Neural progenitor cell (in vitro differentiated cells): ENCODE data around the gene GGN. TPM values are rescaled to one million over a fixed set of nuclear protein-coding genes. Genes with fewer than 3 reads are reported as not detected.

Experiments
- DNase-seq: peaks from one replicate; pipeline ENCODE4 v3.0.0-alpha.2; 2016; ENCODE audit warnings: low spot score
- H2AFZ ChIP-seq: fragments of 200-600 bp; sonication (generic); replicated peaks from 2 replicates; pipeline ENCODE4 v1.6.1; 2016; ENCODE audit warnings: antibody characterized with exemption
- H3F3A ChIP-seq: fragments of 200-600 bp; sonication (generic); 2 replicates; pipeline ENCODE4 v1.6.1; 2016; ENCODE audit warnings: antibody characterized with exemption, low read depth
- H3K27ac ChIP-seq: fragments of 200-600 bp; sonication (generic); 2 replicates; pipeline ENCODE4 v1.5.1; 2016; ENCODE audit warnings: mild to moderate bottlenecking
- H3K27me3 ChIP-seq: fragments of 200-600 bp; sonication (generic); 2 replicates; pipeline ENCODE4 v1.6.1; 2016; ENCODE audit warnings: mild to moderate bottlenecking, moderate library complexity
- H3K36me3 ChIP-seq: fragments of 200-600 bp; sonication (generic); 2 replicates; pipeline ENCODE4 v1.5.1; 2016
- H3K4me1 ChIP-seq: fragments of 200-600 bp; sonication (generic); 2 replicates; pipeline ENCODE4 v1.6.1; 2016; ENCODE audit warnings: mixed run types
- H3K4me2 ChIP-seq: fragments of 200-600 bp; sonication (generic); 2 replicates; pipeline ENCODE4 v1.6.1; 2016
- H3K4me3 ChIP-seq: fragments of 200-600 bp; sonication (generic); 2 replicates; pipeline ENCODE4 v1.5.1; 2016
- H3K79me2 ChIP-seq: fragments of 200-600 bp; sonication (generic); 2 replicates; pipeline ENCODE4 v1.6.1; 2016; ENCODE audit warnings: low read depth
- H3K9ac ChIP-seq: fragments of 200-600 bp; sonication (generic); 2 replicates; pipeline ENCODE4 v1.6.1; 2016
- H3K9me3 ChIP-seq: fragments of 200-600 bp; sonication (generic); 2 replicates; pipeline ENCODE4 v1.5.1; 2016; ENCODE audit warnings: low read depth
- H4K20me1 ChIP-seq: fragments of 200-600 bp; sonication (generic); 2 replicates; pipeline ENCODE4 v1.6.1; 2016; ENCODE audit warnings: low read depth
- H3K27ac Mint-ChIP-seq: 3 replicates; pipeline ENCODE4 v1.8.0; 2021; ENCODE audit warnings: mixed read lengths
- H3K27me3 Mint-ChIP-seq: 2 replicates; pipeline ENCODE4 v1.8.0; 2022; ENCODE audit warnings: low read depth, mild to moderate bottlenecking, inconsistent platforms, moderate library complexity, mixed read lengths; ENCODE audit not compliant: insufficient read depth
- H3K36me3 Mint-ChIP-seq: 3 replicates; pipeline ENCODE4 v1.8.0; 2021; ENCODE audit warnings: mixed read lengths
- H3K4me1 Mint-ChIP-seq: 3 replicates; pipeline ENCODE4 v1.8.0; 2021; ENCODE audit warnings: mixed read lengths
- H3K4me3 Mint-ChIP-seq: 3 replicates; pipeline ENCODE4 v1.8.0; 2021; ENCODE audit warnings: mild to moderate bottlenecking, moderate library complexity, mixed read lengths
- H3K9me3 Mint-ChIP-seq: 3 replicates; pipeline ENCODE4 v1.8.0; 2020; ENCODE audit warnings: mixed read lengths
- EZH2 ChIP-seq: fragments of 200-600 bp; sonication (generic); IDR thresholded peaks from 2 replicates; pipeline ENCODE4 v1.6.1; 2017; ENCODE audit warnings: antibody characterized with exemption, mild to moderate bottlenecking, moderate library complexity
- EZH2phosphoT487 ChIP-seq: fragments of 200-600 bp; sonication (generic); IDR thresholded peaks from 2 replicates; pipeline ENCODE4 v1.6.1; 2017; ENCODE audit warnings: antibody characterized with exemption
- total RNA-seq: library from RNA; depleted of rRNA; stranded (reverse); fragments of >200 nt; gene quantifications from 2 replicates; pipeline ENCODE4 v1.2.3, GENCODE V29; 2015; ENCODE audit warnings: low replicate concordance
- TF ChIP-seq, protein P1 (sequence below): fragments of 200-600 bp; sonication (generic); IDR thresholded peaks from 2 replicates; pipeline ENCODE4 v1.5.1; 2017; ENCODE audit warnings: antibody characterized with exemption, mild to moderate bottlenecking

Gene GGN
- total RNA-seq, 1 donor from 2014 or later: not detected

DNA sequence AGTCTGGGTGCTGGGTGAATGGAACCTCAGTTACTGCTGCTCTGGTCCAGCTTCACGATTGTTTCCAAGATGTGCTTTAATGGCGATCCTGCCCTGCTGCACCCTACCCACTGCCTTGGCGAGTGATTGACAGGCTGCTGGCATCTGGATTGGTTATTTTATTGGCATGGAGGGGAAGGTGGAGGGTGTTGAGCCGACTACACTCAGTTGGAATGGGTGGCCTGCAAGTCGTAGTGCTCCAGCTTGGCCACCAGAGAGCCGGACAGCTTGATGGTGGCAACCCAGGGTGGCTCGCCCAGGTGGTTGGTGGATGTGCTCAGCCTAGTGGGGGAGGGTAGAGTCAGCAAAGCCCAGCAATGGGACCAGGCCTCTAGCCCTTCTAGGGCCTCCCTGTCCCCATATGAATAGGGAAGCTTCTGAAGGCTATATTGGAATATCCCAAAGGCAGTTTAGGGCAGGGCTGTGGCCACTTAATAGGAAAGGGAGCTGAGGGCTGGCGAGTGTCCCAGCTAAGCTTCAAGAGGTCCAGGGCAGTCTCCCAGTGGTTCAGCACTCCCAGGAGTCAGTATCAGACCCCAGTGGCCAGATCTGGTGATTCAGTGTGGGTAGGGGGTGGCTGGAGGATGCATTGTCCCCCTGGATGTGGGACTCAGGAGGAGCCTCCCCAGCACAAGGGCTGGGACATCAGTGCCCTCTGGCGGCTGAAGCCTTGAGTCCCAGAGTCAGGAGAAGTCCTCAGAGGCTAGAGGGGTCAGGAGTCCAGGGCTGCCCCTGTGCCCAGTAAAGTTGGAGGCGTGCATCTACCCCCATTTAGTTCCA, 3.4 kb downstream of the GGN start:
- H3K27me3 Mint-ChIP-seq: peaks cover 12% of the 10 kb centered on the region
- no peaks in the 10 kb centered on the region for H3K4me1 ChIP-seq
- peak; percentile 74 for DNase-seq
- H3K36me3 Mint-ChIP-seq: peaks cover 15% of the 10 kb centered on the region
- TF ChIP-seq EZH2phosphoT487 (no peak), EZH2 (no peak)
- TF ChIP-seq, protein P1, sequence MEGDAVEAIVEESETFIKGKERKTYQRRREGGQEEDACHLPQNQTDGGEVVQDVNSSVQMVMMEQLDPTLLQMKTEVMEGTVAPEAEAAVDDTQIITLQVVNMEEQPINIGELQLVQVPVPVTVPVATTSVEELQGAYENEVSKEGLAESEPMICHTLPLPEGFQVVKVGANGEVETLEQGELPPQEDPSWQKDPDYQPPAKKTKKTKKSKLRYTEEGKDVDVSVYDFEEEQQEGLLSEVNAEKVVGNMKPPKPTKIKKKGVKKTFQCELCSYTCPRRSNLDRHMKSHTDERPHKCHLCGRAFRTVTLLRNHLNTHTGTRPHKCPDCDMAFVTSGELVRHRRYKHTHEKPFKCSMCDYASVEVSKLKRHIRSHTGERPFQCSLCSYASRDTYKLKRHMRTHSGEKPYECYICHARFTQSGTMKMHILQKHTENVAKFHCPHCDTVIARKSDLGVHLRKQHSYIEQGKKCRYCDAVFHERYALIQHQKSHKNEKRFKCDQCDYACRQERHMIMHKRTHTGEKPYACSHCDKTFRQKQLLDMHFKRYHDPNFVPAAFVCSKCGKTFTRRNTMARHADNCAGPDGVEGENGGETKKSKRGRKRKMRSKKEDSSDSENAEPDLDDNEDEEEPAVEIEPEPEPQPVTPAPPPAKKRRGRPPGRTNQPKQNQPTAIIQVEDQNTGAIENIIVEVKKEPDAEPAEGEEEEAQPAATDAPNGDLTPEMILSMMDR: peak; percentile 60
- peaks cover 32% of the 10 kb centered on the region for H4K20me1 ChIP-seq
- H3K27me3 ChIP-seq: peaks cover 24% of the 10 kb centered on the region
- H3K79me2 ChIP-seq: no peaks in the 10 kb centered on the region
- no peak overlapping the region for H3K4me3 ChIP-seq
- H3K27ac Mint-ChIP-seq: no peak overlapping the region
- peaks cover 22% of the 10 kb centered on the region for H3F3A ChIP-seq
- H3K9me3 Mint-ChIP-seq: no peaks in the 10 kb centered on the region
- H2AFZ ChIP-seq: no peak overlapping the region
- H3K27ac ChIP-seq: no peak overlapping the region
- no peaks in the 10 kb centered on the region for H3K9me3 ChIP-seq
- H3K4me3 Mint-ChIP-seq: peak overlapping the region; percentile 50
- H3K4me1 Mint-ChIP-seq: peaks cover 5% of the 10 kb centered on the region
- no peak overlapping the region for H3K9ac ChIP-seq
- no peak overlapping the region for H3K4me2 ChIP-seq
- H3K36me3 ChIP-seq: no peaks in the 10 kb centered on the region

DNA sequence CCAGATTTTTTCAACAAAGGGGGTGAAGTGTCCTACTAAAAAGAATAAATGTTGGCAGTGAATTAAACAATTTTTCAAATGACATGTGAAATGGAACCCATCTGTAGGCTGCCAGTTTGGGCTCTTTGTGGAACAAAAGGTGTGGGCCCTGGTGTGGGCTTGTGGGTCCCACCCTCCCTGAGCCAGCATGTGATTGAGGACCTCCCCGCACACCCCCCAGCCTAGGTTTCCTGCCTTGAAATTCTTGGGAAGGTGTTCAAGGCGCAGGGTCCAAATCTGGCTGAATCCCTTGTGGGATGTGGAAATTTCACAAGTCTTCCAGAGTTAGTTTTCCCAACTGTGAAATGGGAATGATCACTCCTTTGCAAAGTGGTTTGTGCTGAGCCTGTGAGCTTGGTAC, 4.1 kb downstream of the GGN start:
- H3K4me1 ChIP-seq: no peaks in the 10 kb centered on the region
- H3K36me3 ChIP-seq: no peaks in the 10 kb centered on the region
- no peaks in the 10 kb centered on the region for H3K9me3 Mint-ChIP-seq

DNA sequence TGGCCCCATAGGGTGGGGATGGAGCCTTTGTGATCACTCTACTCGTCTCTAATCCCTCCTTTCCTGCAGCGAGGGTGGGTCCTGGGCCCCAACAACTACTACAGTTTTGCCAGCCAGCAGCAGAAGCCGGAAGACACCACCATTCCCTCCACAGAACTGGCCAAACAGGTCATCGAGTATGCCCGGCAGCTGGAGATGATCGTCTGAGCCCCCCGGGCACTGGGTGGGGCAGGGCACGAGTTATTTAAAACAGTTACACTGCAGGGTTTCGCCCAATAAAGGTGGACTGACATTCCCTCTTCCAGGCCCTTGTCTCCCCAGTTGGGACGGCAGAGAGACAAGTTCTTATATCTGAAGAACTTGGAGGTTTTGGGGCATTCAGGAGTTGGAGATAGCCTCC, 4.7 kb downstream of the GGN start:
- Histone ChIP-seq H3K36me3 (no peaks in the 10 kb centered on the region), H3K79me2 (no peaks in the 10 kb centered on the region), H3K9ac (no peak overlapping the region), H2AFZ (no peak overlapping the region), H3K4me2 (no peak overlapping the region), H3F3A (peaks cover 16% of the 10 kb centered on the region), H4K20me1 (peaks cover 32% of the 10 kb centered on the region), H3K9me3 (no peaks in the 10 kb centered on the region), H3K4me1 (no peaks in the 10 kb centered on the region), H3K27me3 (peaks cover 24% of the 10 kb centered on the region), H3K4me3 (no peak overlapping the region), H3K27ac (no peak overlapping the region)
- H3K4me3 Mint-ChIP-seq: no peak overlapping the region
- peaks cover 4% of the 10 kb centered on the region for H3K4me1 Mint-ChIP-seq
- TF ChIP-seq, protein P1: no peak
- TF ChIP-seq EZH2phosphoT487 (no peak), EZH2 (no peak)
- no peak for DNase-seq
- peaks cover 12% of the 10 kb centered on the region for H3K27me3 Mint-ChIP-seq
- H3K27ac Mint-ChIP-seq: no peak overlapping the region
- no peaks in the 10 kb centered on the region for H3K9me3 Mint-ChIP-seq
- peaks cover 16% of the 10 kb centered on the region for H3K36me3 Mint-ChIP-seq

More for the DNA sequence above, 4.1 kb downstream of the GGN start:
- H3F3A ChIP-seq: peaks cover 20% of the 10 kb centered on the region
- Mint-ChIP-seq H3K27ac (no peak overlapping the region), H3K27me3 (peaks cover 12% of the 10 kb centered on the region), H3K4me1 (peaks cover 4% of the 10 kb centered on the region), H3K4me3 (no peak overlapping the region), H3K36me3 (peaks cover 16% of the 10 kb centered on the region)
- no peak overlapping the region for H3K4me3 ChIP-seq
- no peak for DNase-seq
- no peaks in the 10 kb centered on the region for H3K79me2 ChIP-seq
- TF ChIP-seq EZH2: no peak
- TF ChIP-seq, protein P1: no peak
- no peak for TF ChIP-seq EZH2phosphoT487
- no peak overlapping the region for H2AFZ ChIP-seq
- H3K4me2 ChIP-seq: no peak overlapping the region
- no peaks in the 10 kb centered on the region for H3K9me3 ChIP-seq
- no peak overlapping the region for H3K27ac ChIP-seq
- H4K20me1 ChIP-seq: peaks cover 32% of the 10 kb centered on the region
- H3K9ac ChIP-seq: no peak overlapping the region
- H3K27me3 ChIP-seq: peaks cover 24% of the 10 kb centered on the region
